ENCODE results near the gene ZSCAN2.
A peak's percentile ranks its signal among the peaks of the same experiment; 100 is the strongest.
"Not testable (repeated sequence)": the region's sequence is repeated elsewhere in the genome, so short reads cannot be mapped to it uniquely, and the experiment has no call there.

The ZSCAN2 gene

DNA sequence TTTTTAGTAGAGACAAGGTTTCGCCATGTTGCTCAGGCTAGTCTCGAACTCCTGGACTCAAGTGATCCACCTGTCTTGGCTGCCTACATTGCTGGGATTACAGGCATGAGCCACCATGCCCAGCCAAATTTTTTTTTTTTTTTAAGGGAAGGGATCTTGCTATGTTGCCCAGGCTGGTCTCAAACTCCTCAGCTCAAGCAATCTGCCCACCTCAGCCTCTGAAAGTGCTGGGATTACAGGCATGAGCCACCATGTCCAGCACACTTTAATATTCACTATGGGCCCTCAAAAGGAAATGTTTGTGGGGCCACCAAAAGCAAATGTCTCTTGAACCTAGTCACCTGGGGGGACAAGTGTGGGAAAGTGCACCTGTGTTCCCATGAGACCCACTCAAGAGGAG is 41.8 kb downstream of the ZSCAN2 start:
- Mint-ChIP-seq H3K4me1 (ENCODE audit: low read depth) (peaks cover 14% of the 10 kb centered on the region), H3K36me3 (ENCODE audit: low read depth) (peaks cover 72% of the 10 kb centered on the region)
- H3K27me3 Mint-ChIP-seq, H3K4me3 Mint-ChIP-seq, H3K27ac Mint-ChIP-seq, H3K9me3 Mint-ChIP-seq: not testable (repeated sequence)

DNA sequence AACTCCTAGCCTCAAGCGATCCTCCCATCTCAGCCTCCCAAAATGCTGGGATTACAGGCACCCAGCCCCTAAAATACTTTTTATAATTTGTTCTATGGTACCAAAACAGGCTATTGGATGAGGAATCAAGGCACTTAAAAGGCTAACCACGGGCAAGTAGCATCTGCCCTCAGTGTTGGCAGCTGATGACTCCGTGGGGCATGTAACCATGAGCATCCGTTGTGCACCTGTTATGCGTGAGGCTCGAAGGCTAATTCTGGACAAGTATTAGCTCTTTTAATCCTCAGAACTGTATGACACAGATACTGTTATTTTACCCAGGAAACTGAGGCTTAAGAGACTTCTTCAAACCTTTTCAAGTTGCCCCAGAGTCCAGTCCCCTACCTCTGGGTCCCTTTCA is 43.0 kb downstream of the ZSCAN2 start:
- Mint-ChIP-seq H3K4me1 (ENCODE audit: low read depth) (peaks cover 16% of the 10 kb centered on the region), H3K4me3 (no peak overlapping the region), H3K9me3 (no peaks in the 10 kb centered on the region), H3K36me3 (ENCODE audit: low read depth) (peaks cover 73% of the 10 kb centered on the region), H3K27me3 (no peaks in the 10 kb centered on the region), H3K27ac (no peak overlapping the region)

DNA sequence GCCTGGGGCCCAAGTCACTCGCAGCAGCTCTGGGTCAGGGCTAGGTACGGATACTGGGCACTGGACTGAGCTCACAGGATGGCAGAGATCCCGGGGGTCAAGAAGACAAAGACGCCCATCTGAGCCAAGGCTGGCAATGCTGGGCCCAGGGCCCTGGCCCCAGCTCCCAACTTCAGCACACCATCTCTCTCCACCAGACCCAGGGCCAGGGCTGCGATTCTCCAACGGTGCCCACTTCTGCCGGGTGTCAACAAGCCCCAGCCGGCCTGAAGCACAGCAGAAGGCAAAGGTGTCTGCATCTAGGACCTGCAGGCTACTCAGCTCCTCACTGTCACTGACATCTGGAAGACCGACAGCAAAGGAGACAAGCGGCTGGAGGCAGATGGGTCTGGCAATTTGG is 44.7 kb downstream of the ZSCAN2 start:
- Mint-ChIP-seq H3K27me3 (no peaks in the 10 kb centered on the region), H3K9me3 (no peaks in the 10 kb centered on the region), H3K4me1 (ENCODE audit: low read depth) (peaks cover 16% of the 10 kb centered on the region), H3K4me3 (no peak overlapping the region), H3K27ac (no peak overlapping the region), H3K36me3 (ENCODE audit: low read depth) (peaks cover 67% of the 10 kb centered on the region)

DNA sequence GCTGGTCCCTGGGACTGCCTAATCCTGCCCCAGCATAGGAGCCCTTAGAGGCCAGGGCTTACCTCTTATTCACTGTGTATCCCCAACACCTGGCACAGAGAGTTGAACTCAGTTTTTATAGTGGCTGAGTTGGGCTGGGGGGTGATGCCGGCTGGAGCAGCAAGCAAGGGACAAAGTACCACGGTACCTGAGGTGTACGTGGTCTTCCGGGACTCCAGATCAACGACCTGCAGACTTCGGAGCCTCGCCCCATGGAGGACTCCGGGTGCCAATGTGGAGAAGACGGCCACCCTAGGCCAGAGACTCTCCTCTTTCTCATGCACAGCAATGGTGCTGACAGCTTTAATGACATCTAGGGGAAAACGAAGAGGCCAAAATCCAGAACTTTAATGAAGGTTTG is 45.2 kb downstream of the ZSCAN2 start:
- Mint-ChIP-seq H3K27me3 (no peaks in the 10 kb centered on the region), H3K27ac (no peak overlapping the region), H3K9me3 (no peaks in the 10 kb centered on the region), H3K4me1 (ENCODE audit: low read depth) (peaks cover 12% of the 10 kb centered on the region), H3K36me3 (ENCODE audit: low read depth) (peaks cover 65% of the 10 kb centered on the region), H3K4me3 (no peak overlapping the region)

DNA sequence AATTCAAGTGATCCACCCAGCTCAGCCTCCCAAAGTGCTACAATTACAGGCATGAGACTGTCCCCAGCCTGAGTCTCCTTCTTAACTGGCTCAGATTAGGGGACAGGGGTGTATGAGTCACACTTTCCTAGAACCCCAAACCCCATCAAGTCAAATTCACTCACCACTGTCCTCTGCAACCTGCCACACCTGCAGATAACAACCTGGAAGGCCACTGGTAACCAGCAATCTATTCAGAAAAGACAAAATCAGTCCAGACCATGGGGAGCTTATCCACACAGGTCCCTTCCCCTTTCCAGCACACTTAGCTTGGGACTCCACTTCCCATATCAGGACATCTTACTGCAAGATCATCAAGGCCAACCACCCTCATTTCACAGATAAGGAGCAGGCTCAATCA is 46.9 kb downstream of the ZSCAN2 start:
- no peak overlapping the region for H3K4me3 Mint-ChIP-seq
- peaks cover 67% of the 10 kb centered on the region for H3K36me3 Mint-ChIP-seq (ENCODE audit: low read depth)
- peak overlapping the region; percentile 57 for H3K27ac Mint-ChIP-seq
- no peaks in the 10 kb centered on the region for H3K27me3 Mint-ChIP-seq
- peaks cover 21% of the 10 kb centered on the region for H3K4me1 Mint-ChIP-seq (ENCODE audit: low read depth)
- no peaks in the 10 kb centered on the region for H3K9me3 Mint-ChIP-seq

DNA sequence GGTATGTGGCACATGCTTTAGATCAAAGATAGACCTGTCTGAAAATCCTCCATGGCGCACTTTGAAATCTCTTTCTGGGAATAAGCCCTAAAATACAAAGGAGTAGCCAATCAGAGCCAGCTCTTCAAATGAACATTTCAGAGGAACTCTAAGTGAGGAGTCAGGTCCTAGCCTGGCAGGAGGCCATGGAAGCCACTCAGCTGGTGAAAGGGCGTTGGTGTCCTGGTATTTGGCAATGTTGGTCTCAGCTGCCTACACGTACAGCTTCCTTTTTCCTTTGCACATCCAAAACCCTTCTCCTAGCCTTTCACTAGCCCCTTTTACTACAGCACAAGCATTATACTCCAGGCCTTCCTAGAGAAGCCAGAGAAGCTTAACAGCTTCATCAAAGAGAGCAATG is 47.7 kb downstream of the ZSCAN2 start:
- H3K4me1 Mint-ChIP-seq (ENCODE audit: low read depth): peaks cover 28% of the 10 kb centered on the region
- H3K36me3 Mint-ChIP-seq (ENCODE audit: low read depth): peaks cover 61% of the 10 kb centered on the region
- H3K27me3 Mint-ChIP-seq: no peaks in the 10 kb centered on the region
- peak overlapping the region; percentile 53 for H3K27ac Mint-ChIP-seq
- H3K9me3 Mint-ChIP-seq: no peaks in the 10 kb centered on the region
- H3K4me3 Mint-ChIP-seq: no peak overlapping the region

DNA sequence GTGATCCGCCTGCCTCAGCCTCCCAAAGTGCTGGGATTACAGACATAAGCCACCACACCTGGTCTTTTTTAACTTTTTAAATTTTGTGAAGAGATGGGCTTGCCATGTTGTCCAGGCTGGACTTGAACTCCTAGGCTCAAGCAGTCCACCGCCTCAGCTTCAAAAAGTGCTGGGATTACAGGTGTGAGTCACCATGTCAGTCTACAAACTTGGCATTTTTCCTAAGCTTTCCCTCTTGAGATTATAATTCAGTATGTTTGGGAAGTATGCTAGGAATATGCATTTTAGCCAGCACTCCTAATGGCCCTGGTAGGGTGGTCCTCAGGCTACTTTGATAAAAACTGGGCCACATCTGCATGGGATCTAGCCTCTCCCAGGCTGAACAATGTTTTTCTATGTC is 48.9 kb downstream of the ZSCAN2 start:
- no peaks in the 10 kb centered on the region for H3K27me3 Mint-ChIP-seq
- H3K27ac Mint-ChIP-seq: no peak overlapping the region
- peaks cover 55% of the 10 kb centered on the region for H3K36me3 Mint-ChIP-seq (ENCODE audit: low read depth)
- peaks cover 36% of the 10 kb centered on the region for H3K4me1 Mint-ChIP-seq (ENCODE audit: low read depth)
- no peak overlapping the region for H3K4me3 Mint-ChIP-seq
- H3K9me3 Mint-ChIP-seq: no peaks in the 10 kb centered on the region

DNA sequence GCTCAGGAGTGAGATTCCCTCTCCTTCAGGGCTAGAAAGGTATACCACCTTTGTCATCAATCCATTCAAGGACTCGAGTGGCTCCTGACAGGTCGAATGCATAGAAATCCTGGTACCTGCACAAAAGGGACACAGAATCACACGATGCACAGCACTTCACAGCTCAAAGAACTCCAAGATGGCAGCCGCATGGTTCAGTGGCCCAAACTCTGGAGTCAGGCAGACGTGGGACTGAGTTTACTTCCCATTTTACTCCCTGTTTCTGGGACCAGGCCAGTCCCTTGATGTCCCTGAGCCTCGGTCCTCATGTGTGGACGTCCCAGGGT is 52.7 kb downstream of the ZSCAN2 start:
- no peaks in the 10 kb centered on the region for H3K9me3 Mint-ChIP-seq
- peak overlapping the region; percentile 95 for H3K27ac Mint-ChIP-seq
- H3K4me1 Mint-ChIP-seq (ENCODE audit: low read depth): peaks cover 39% of the 10 kb centered on the region
- H3K4me3 Mint-ChIP-seq: peak overlapping the region; percentile 97
- H3K36me3 Mint-ChIP-seq (ENCODE audit: low read depth): peaks cover 22% of the 10 kb centered on the region
- no peaks in the 10 kb centered on the region for H3K27me3 Mint-ChIP-seq

DNA sequence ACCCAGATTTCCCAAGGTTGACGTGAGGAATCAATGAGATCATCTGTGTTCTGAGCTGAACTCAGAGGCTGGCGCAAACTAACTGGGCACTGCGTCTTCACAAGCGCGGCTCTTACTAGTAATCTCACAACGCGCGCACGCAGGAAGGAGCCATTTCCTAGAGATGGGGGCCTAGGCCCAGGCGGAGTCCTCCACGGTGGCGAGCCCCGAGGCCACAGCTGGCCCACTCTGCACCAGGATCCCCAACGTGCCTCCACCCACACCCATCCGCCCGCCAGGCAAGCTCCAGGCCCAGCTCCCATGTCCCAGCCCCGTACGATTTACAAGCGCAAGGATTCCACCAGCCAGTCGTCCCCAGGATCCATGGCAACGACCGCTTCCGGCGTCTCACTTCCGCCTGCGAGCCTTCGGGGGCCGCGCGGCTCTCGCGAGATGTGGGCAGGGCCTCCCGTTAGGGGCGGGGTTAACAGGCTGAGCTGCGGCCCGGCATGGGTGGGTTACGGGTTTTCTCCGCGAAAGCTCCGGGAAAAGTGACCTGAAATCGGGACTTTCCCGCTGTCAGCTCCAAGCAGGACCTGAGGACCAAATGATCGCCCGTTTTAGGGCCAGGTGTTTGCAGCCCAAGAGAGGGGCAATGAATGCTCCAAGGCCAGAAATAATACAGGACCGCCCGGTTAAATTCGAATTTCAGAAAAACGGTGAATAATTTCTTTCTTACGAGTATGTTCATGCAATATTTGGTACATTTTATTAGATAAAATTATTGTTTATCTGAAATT is 53.3 kb downstream of the ZSCAN2 start, which contains the start of gene WDR73:
TSS of gene WDR73 (minus strand) at position 374 of the 779 bp plus-strand sequence. CDS start at position 365, 9 bp downstream.
- peak within 1 kb of the TSS; percentile 97 for H3K4me3 Mint-ChIP-seq
- H3K4me1 Mint-ChIP-seq (ENCODE audit: low read depth): peaks cover 45% of the 10 kb centered on the region
- peaks cover 18% of the 10 kb centered on the region for H3K36me3 Mint-ChIP-seq (ENCODE audit: low read depth)
- peak within 1 kb of the TSS; percentile 95 for H3K27ac Mint-ChIP-seq
- no peaks in the 10 kb centered on the region for H3K27me3 Mint-ChIP-seq
- H3K9me3 Mint-ChIP-seq: no peaks in the 10 kb centered on the region

DNA sequence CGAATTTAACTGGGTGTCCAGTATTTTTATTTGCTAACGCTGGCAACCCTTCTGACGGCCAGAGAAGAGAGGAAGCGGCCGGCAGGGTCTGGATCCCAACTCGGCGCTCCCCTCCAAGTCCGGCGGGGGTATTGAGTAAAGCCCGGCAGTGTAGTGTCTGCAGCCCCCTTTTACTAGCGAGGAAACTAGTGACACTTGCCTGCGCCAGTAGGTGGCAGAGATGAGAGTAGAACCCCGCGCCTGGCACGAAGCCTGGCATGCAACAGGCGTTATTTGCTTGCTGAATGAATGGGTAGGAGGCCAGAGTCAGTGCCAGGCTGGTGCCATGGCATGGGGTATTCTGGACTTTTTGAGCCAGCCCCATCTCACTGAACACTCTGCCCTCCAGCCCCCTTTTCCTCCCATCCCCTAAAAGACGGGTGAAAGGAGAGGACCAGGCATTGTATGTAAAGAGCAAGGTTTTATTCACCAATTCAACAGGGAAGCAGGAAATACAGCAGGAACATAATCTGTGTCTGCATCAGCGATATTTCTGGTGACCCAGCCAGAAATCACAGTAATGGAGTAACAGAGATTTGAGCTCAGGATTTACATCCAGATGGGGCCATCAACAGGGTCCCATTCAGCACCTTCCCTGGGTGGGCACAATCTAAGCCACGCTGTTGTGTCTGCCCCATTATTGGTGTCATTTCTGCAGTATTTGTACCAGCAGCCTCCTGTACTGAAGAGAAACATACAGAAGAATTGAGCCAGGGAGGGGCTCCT is 54.1 kb downstream of the ZSCAN2 start:
- Mint-ChIP-seq H3K9me3 (no peaks in the 10 kb centered on the region), H3K4me1 (ENCODE audit: low read depth) (peaks cover 52% of the 10 kb centered on the region), H3K27me3 (no peaks in the 10 kb centered on the region), H3K36me3 (ENCODE audit: low read depth) (peaks cover 16% of the 10 kb centered on the region), H3K4me3 (peak overlapping the region; percentile 97), H3K27ac (peak overlapping the region; percentile 58)

DNA sequence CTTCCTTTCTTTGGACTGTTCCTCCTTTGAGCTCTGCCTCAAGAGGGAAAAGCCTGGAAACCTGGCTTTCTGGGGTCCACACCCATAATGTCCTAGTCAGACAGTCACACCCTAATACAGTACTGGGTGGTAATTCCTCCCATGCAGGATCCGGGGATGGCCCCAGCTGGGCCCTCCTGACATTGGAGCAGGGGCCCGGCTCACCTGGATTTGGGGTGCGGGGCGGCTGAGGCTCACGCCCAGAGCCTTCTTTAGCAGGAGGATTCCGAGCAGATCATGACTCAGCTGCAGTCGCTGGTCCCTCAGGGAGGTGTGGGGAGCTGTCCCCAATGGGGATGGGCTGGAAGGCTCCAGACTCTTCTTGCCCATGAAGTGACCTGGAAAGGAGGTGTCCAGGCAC is 56.2 kb downstream of the ZSCAN2 start:
- Mint-ChIP-seq H3K27ac (no peak overlapping the region), H3K36me3 (ENCODE audit: low read depth) (peaks cover 6% of the 10 kb centered on the region)

DNA sequence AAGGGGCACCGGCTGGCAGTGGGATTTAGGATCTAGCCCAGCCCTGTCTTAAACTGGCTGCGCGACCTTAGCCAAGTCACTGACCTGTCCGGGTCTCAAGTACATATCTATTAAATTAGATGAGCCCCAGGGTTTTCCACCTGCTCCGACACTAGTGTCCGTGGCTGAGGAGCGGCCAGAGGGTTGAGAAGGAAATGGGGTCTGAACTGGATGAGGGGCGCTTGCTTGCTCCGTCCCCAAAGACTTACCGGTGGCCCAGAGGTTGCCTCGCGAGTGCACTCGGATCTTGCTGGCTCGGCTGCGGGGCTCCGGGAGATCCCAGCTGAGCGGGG is 56.9 kb downstream of the ZSCAN2 start:
- Mint-ChIP-seq H3K4me3 (peak overlapping the region; percentile 69), H3K36me3 (ENCODE audit: low read depth) (no peaks in the 10 kb centered on the region), H3K27ac (peak overlapping the region; percentile 40), H3K9me3 (no peaks in the 10 kb centered on the region), H3K4me1 (ENCODE audit: low read depth) (peaks cover 44% of the 10 kb centered on the region), H3K27me3 (no peaks in the 10 kb centered on the region)

More for the DNA sequence above, 56.2 kb downstream of the ZSCAN2 start:
- peaks cover 49% of the 10 kb centered on the region for H3K4me1 Mint-ChIP-seq (ENCODE audit: low read depth)
- H3K27me3 Mint-ChIP-seq: no peaks in the 10 kb centered on the region
- no peaks in the 10 kb centered on the region for H3K9me3 Mint-ChIP-seq
- H3K4me3 Mint-ChIP-seq: peak overlapping the region; percentile 69

DNA sequence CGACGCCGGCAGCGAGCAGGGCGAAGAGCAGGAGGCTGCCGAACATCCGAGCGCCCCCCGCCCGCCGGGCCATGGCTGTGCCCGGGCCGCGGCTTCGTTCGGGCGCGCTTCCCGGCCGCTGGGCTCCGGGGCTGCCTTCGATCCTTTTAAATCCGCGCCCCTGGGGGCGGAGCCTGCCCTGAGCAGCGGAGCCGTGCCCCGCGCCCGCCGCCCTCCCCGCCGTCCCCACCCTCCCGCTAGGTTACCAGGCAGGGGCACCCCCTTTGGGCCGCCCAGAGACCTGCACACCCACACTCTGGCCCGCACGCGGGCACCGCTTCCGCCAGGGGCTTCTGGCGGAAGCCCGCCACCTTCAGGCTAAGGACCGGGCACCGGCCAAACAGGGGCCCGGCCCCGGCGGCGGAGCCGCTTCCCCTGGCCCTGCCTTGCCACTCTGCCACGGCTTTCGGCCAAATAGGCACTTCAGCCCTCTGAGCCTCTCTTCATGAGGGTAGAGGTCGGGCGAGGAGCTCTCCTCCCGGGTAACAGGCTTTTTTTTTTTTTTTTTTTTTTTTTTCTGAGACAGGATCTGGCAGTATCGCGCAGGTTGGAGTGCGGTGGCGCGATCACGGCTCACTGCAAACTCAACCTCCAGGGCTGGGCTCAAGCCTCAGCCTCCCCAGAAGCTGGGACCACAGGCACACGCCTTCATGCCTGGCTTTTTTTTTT is 57.4 kb downstream of the ZSCAN2 start, which contains the start of gene NMB:
TSS of gene NMB (minus strand) at position 120 of the 708 bp plus-strand sequence. CDS start at position 73, 47 bp downstream.
- H3K9me3 Mint-ChIP-seq: no peaks in the 10 kb centered on the region
- H3K27me3 Mint-ChIP-seq: no peaks in the 10 kb centered on the region
- H3K4me3 Mint-ChIP-seq: peak within 1 kb of the TSS; percentile 70
- peak within 1 kb of the TSS; percentile 71 for H3K27ac Mint-ChIP-seq
- no peaks in the 10 kb centered on the region for H3K36me3 Mint-ChIP-seq (ENCODE audit: low read depth)
- peaks cover 39% of the 10 kb centered on the region for H3K4me1 Mint-ChIP-seq (ENCODE audit: low read depth)

DNA sequence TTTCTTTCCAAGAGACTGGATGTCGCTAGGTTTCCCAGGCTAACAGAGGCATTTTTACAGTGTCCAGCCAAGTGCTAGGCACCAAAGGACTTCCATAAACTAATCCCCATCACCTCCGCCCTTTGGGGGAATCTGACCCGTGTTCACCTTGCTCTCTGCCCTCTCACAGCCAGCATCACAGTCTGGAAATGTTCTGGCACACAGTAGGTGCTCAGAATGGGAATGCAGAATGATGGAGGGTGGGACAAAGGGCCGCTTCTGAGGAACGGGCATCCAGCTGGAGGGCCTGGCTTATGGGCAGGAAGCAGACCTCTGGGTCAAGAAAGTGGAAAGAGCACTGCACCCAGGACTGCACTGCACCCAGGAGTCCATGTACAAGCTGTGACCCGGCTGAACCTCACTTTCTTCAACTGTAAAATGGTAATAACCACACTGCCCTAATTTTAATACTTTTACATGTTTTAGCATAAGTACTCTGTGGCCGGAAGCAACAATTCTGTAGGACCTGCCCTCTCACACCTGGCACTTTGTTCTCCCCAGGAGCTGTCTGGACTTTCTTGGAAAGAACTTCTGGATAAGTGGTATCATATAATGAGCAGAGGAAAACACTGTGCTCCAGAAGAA is 58.1 kb downstream of the ZSCAN2 start:
- Mint-ChIP-seq H3K27ac (peak overlapping the region; percentile 71), H3K27me3 (no peaks in the 10 kb centered on the region), H3K4me1 (ENCODE audit: low read depth) (peaks cover 32% of the 10 kb centered on the region), H3K4me3 (peak overlapping the region; percentile 70), H3K9me3 (no peaks in the 10 kb centered on the region), H3K36me3 (ENCODE audit: low read depth) (peaks cover under 1% of the 10 kb centered on the region)
